Measurements from ENCODE around the gene ING1.
"Not testable (repeated sequence)": the region's sequence is repeated elsewhere in the genome, so short reads cannot be mapped to it uniquely, and the experiment has no call there.

ING1 gene

GRCh38 chr13:110689041-110689440 is 24.5 kb upstream of the ING1 start:
- DNase-seq, result no peak
- Histone ChIP-seq H3K4me1 (no peaks in the 10 kb centered on the region), H3K27me3 (no peaks in the 10 kb centered on the region), H3K9me3 (no peaks in the 10 kb centered on the region), H3K36me3 (no peaks in the 10 kb centered on the region; the same call in 1 of the 2 replicates), H3K4me3 (ENCODE audit: low read depth, low read length) (no peak overlapping the region)
- no peak for TF ChIP-seq CTCF (IDR thresholded peaks at IDR 0.05; ENCODE audit: low read depth, low read length)

- DNase-seq, result no peak
- no peaks in the 10 kb centered on the region; the same call in 1 of the 2 replicates for H3K36me3 ChIP-seq
- no peak for TF ChIP-seq CTCF (IDR thresholded peaks at IDR 0.05; ENCODE audit: low read depth, low read length)
These were observed 23.8 kb upstream of the ING1 start for GRCh38 chr13:110689711-110690110.

GRCh38 chr13:110690516-110690915 is 23.0 kb upstream of the ING1 start:
- no peaks in the 10 kb centered on the region for H3K27me3 ChIP-seq
- H3K4me1 ChIP-seq, result no peaks in the 10 kb centered on the region
- DNase-seq, result no peak
- H3K36me3 ChIP-seq, result no peaks in the 10 kb centered on the region; the same call in 1 of the 2 replicates
- no peak overlapping the region for H3K4me3 ChIP-seq (ENCODE audit: low read depth, low read length)
- TF ChIP-seq CTCF (IDR thresholded peaks at IDR 0.05; ENCODE audit: low read depth, low read length), result no peak
- no peaks in the 10 kb centered on the region for H3K9me3 ChIP-seq

More at GRCh38 chr13:110689711-110690110, 23.8 kb upstream of the ING1 start:
- Histone ChIP-seq H3K9me3 (no peaks in the 10 kb centered on the region), H3K27me3 (no peaks in the 10 kb centered on the region), H3K4me3 (ENCODE audit: low read depth, low read length) (no peak overlapping the region), H3K4me1 (no peaks in the 10 kb centered on the region)

GRCh38 chr13:110695774-110696173 is 17.7 kb upstream of the ING1 start:
- H3K4me3 ChIP-seq (ENCODE audit: low read depth, low read length); DNase-seq; H3K9me3 ChIP-seq; H3K27me3 ChIP-seq; H3K4me1 ChIP-seq: not testable (repeated sequence)
- H3K36me3 ChIP-seq, result peaks cover 26% of the 10 kb centered on the region

- TF ChIP-seq CTCF (IDR thresholded peaks at IDR 0.05; ENCODE audit: low read depth, low read length), result no peak
- no peak overlapping the region for H3K4me3 ChIP-seq (ENCODE audit: low read depth, low read length)
- DNase-seq, result no peak
- H3K4me1 ChIP-seq, result no peaks in the 10 kb centered on the region
- peaks cover 33% of the 10 kb centered on the region for H3K36me3 ChIP-seq
- H3K27me3 ChIP-seq, result no peaks in the 10 kb centered on the region
- H3K9me3 ChIP-seq, result no peaks in the 10 kb centered on the region
These were observed 16.7 kb upstream of the ING1 start for GRCh38 chr13:110696776-110697175.

- Histone ChIP-seq H3K4me1 (no peaks in the 10 kb centered on the region), H3K9me3 (no peaks in the 10 kb centered on the region), H3K27me3 (no peaks in the 10 kb centered on the region), H3K36me3 (peaks cover 33% of the 10 kb centered on the region), H3K4me3 (ENCODE audit: low read depth, low read length) (no peak overlapping the region)
- no peak for TF ChIP-seq CTCF (IDR thresholded peaks at IDR 0.05; ENCODE audit: low read depth, low read length)
- DNase-seq, result no peak
These were observed 15.7 kb upstream of the ING1 start for GRCh38 chr13:110697842-110698241.

- Histone ChIP-seq H3K9me3 (no peaks in the 10 kb centered on the region), H3K4me1 (peaks cover 6% of the 10 kb centered on the region), H3K27me3 (no peaks in the 10 kb centered on the region), H3K4me3 (ENCODE audit: low read depth, low read length) (no peak overlapping the region), H3K36me3 (peaks cover 36% of the 10 kb centered on the region)
- TF ChIP-seq CTCF (IDR thresholded peaks at IDR 0.05; ENCODE audit: low read depth, low read length), result no peak
- DNase-seq, result no peak
These were observed 14.8 kb upstream of the ING1 start for GRCh38 chr13:110698689-110699088.
